HG03460 (cell line): ENCODE data around the gene TEFM.
"Not testable (repeated sequence)": the region's sequence is repeated elsewhere in the genome, so short reads cannot be mapped to it uniquely, and the experiment has no call there.

ENCODE experiments used
- ATAC-seq: cut with Tn5 transposase; IDR thresholded peaks from one replicate; pipeline ENCODE4 v1.9.1; 2021; ENCODE audit not compliant: unreplicated experiment

Gene TEFM

GRCh38 chr17:30906101-30906911 lies at the start of gene TEFM:
Gene TEFM, minus strand, starts transcription at chr17:30906238. Its CDS starts 40 bp downstream, at chr17:30906198.
- ATAC-seq, result peak; percentile 89

DNA sequence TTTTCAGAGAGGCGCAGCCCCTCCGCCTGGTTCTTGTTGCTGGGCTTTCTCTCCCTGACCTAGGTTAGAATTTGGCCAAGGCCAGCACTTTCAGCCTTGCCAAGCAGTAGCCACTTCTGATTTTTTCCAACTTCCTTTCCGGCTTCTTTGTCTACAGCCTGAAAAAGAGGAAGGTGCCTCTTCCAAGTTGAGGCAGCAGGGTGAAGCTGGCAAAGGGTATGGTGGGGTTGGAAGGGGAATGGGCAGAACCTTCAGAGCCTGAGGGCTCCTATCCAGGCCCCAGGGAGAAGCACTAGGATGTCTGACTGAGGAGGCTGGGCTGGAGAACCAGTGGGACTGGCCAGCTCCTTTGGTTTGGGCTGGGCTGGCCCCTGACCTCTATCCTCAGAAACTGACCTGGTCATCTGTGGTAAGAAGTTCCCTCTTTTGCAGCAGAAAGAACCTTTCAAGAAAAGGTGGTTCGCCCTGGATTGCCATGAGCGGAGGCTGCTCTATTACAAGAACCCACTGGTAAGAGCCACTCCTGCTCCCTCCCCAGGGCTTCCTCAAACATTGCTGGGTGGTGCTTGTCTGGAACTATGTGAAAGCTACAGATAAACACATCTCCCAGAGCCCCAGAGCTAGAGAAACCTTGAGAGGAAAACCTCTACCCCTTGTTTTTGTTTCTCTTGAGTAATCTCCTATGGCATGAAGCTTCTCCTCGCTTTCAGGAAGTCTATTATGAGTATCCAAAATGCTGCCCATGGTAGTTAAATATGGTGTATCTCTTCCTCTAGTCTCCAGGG lies 48.2 kb upstream of the TEFM start:
- no peak for ATAC-seq

DNA sequence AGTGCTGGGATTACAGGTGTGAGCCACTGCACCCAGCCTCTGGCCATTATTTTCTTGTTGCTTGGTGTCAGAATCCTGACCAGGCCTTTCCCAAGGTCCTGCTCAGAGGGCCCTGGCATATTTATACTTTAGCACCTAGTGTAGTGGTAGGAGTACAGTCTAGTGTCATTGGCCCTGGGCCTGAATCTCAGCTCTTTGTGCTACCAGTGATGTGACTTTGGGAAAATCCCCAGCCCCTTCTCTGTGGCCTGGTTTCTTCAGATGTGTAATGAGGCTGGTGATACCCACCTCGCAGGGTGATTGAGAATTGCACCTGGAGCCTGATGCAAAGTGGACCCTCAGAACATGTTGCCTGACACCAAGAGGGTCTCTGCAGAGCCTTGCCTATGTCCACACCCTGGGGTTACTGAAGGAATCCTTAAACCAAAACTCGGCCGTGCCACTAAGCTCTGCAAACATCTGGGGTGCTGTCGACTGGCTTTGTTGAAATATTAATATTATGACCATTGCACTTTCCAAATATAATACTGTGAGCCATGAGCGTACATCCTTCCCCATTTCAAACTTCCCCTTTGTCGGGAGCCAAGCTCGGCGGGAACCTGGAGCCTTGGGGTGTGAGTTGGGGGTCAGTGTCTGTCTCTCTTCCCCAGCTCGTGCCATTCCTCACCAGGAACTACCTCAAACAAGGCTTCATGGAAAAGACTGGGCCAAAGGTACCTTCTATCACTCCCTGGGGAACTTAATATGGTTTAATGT lies 46.8 kb upstream of the TEFM start:
- no peak for ATAC-seq

- ATAC-seq, result no peak
Measured at GRCh38 chr17:30950669-30951399, 44.8 kb upstream of the TEFM start.

DNA sequence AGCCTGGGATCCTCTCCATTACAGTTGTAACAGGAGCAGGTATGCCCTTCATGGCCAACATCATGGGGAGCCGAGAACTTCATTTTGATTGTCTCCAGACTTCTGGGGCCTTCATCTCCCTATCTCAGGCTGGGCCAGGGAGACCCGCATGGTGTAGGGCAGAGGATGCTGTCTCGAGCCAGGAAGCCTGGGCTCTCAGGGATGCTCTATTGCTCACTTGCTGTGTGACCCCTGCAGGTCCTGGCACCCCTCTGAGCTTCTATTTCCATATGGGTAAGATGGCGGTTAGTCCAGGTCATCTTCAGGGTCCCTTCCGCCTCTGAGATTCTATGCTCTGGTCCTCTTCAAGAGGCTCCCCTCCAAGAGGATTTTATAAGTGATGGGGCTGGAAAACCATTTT lies 44.2 kb upstream of the TEFM start:
- no peak for ATAC-seq

GRCh38 chr17:30947796-30948195 lies 41.8 kb upstream of the TEFM start:
- no peak for ATAC-seq

GRCh38 chr17:30942308-30943079 lies 36.5 kb upstream of the TEFM start:
- ATAC-seq, result no peak

DNA sequence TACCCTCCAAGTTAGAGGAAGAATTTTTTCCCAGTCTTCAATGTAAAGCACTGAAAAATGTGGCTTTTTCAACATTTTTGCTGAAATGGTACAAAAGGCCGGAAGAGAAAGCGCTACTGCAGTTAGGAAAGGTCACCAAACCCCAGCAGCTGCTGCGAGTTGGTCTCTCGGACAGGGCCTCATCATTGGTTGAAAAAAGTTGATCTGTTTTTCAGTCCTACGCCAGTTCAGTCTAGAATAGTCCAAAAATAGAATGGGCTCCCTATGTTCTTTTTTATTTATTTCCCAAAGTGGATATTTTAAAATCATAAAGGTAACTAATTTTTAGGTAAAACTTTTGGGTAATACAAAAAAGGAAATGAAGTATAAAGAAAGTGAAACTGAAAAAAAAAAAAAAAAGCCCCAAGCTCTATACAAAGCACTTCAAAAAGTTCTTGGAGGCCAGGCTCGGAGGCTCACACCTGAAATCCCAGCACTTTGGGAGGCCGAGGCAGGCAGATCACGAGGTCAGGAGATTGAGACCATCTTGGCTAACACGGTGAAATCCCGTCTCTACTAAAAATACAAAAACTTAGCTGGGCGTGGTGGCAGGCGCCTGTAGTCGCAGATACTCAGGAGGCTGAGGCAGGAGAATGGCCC lies 33.1 kb upstream of the TEFM start:
- ATAC-seq, result no peak

DNA sequence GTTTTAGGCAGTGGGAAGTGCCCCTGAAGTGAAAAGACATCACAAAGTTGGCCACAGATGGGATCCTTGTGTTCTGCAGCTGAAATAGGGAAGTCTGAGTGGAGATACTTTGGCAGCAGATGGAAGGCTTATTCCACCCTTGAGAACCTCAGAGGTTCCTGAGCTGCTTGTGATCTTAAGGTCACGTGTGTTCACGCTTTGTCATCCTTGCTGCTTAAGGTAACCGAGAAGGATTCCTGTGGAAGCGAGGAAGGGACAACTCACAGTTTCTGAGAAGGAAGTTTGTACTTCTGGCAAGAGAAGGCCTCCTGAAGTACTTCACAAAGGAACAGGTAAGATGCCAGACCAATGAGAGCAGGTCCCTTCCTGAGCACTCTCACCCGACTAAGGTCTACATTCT lies 27.9 kb upstream of the TEFM start:
- no peak for ATAC-seq

GRCh38 chr17:30931582-30931981 lies 25.5 kb upstream of the TEFM start:
- not testable (repeated sequence) for ATAC-seq

GRCh38 chr17:30930495-30930894 lies 24.5 kb upstream of the TEFM start:
- ATAC-seq, result no peak

GRCh38 chr17:30929861-30930260 lies 23.8 kb upstream of the TEFM start:
- ATAC-seq, result not testable (repeated sequence)

- ATAC-seq, result no peak
Measured at GRCh38 chr17:30929081-30929633, 23.1 kb upstream of the TEFM start.

DNA sequence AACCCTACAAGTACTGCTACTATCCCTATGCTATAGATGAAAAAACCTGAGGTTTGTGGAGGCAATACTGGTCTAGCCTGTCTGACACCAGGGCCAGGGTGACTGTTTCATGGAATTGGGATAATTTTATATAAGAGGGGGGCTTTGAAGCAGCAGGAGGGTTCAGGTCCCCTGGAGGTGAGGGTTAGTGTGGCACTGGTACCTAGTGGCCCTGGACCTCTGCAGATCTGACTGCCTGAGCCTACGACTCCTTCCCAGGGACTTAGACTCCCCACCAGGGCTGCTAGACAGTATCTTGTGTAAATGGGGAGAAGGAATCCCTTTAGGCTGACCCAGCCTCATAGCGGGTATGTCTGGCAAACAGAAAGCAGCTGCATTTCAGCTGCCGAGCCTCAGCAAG lies 22.5 kb upstream of the TEFM start:
- ATAC-seq, result no peak

- ATAC-seq, result no peak
Measured at GRCh38 chr17:30927756-30928155, 21.7 kb upstream of the TEFM start.

DNA sequence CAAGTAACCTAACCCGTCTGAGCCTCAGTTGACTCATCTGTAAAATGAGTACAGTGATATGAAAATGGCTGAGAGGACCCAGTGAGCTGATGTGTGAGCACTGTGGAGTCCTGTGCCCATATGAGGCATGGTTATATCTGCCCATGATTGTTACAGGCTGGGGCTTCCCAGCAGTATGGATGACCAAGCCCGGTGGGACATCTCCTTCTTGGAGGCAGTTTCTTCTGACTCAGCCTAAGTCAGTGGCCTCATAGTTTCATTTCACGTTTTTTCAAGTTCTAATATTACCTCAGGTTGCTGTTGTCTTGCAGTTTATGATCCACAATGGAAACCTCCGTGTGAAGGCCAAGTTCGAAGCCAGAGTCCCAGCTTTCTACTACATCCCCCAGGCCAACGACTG lies 20.5 kb upstream of the TEFM start:
- ATAC-seq, result no peak

- ATAC-seq, result no peak
Measured at GRCh38 chr17:30924341-30924740, 18.3 kb upstream of the TEFM start.

DNA sequence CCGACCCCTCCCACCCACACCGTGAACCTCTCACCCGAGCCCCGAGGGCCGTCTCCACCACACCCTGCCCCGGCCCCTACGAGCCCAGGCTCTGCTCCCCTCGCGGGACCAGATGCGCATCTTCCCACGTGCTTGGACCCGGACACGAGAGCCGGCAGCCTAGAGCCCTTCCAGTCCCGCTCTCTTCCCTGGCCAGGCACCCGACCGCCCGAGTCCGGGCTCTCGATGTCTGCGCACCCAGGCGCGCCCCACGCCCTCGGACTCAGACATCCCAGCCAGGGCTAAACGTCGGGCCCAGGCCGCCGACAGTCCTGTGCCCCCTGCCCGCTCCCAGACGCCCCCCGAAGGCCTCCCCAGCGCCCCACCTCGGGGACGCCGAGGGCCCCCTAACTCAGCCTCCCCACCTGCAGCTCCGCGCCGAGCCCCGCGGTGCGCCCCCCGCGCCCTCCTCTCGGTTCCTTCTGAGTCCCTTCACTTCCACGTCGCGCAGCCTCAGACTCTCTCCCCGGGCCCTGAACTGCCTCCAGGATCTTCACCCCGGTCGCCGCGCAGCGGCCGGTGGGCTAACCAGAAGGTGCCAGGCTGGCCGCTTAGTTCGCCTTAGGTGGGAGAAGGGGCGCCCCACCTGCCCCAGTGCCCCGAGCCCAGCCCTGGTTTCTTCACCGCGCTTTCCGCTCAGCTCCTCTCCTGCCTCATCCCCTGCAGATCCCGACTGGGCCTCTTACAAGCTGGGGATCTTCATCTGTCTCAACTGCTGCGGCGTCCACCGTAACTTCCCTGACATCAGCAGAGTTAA lies 16.4 kb upstream of the TEFM start:
- ATAC-seq, result no peak
